HCEC 1CT (cell line): Measurements from ENCODE around the gene RAB12.
"Not testable (repeated sequence)": the region's sequence is repeated elsewhere in the genome, so short reads cannot be mapped to it uniquely, and the experiment has no call there.

Experiments
- DNase-seq: peaks from one replicate; pipeline ENCODE4 v3.0.0-alpha.2; 2017

The RAB12 gene

DNA sequence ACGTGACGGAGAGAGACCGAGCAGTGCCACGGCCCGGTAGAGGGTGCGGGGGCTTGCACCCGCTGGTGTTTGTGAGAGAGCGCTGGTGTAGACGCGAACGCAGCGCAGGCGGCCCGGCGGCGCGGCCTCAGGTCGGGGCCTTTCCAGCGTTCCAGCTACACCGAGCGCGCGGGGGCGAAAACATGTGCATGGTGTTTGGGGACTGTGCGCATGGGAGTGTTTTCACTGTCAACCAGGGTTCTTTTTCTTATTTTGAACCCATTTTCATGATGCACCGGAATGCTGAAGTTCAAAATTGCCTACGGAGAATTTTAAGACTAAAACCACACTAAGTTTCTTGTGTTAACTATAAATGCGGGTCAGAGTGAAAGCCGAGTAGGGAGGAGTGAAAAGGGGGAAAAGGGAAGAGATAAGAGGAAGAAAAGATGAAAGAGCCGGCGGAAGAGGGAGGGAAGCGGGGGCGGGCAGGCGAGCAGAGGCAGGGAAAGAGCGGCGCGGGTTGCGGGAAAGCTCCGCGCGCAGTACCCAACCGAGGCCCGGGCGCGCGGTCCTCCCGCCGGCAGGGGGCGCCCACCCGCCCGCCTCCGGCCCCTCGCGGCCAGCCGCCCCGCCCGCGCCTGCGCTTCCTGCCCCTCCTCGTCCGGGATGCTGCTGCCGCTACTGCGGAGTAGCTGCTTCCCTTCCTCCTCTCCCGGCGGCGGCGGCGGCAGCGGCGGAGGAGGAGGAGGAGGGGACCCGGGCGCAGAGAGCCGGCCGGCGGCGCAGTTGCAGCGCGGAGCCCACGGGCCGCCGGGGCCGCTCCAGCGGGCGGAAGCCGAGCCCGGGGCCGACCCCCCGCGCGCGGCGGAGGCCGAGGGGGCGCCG lies at the start of gene RAB12:
TSS of gene RAB12 (plus strand) at position 643 of the 864 bp plus-strand sequence. CDS start at position 646, 3 bp downstream.
- DNase-seq: peak; percentile 87

- DNase-seq: peak; percentile 1
These were observed 49.5 kb upstream of the RAB12 start for GRCh38 chr18:8559612-8560186.

DNA sequence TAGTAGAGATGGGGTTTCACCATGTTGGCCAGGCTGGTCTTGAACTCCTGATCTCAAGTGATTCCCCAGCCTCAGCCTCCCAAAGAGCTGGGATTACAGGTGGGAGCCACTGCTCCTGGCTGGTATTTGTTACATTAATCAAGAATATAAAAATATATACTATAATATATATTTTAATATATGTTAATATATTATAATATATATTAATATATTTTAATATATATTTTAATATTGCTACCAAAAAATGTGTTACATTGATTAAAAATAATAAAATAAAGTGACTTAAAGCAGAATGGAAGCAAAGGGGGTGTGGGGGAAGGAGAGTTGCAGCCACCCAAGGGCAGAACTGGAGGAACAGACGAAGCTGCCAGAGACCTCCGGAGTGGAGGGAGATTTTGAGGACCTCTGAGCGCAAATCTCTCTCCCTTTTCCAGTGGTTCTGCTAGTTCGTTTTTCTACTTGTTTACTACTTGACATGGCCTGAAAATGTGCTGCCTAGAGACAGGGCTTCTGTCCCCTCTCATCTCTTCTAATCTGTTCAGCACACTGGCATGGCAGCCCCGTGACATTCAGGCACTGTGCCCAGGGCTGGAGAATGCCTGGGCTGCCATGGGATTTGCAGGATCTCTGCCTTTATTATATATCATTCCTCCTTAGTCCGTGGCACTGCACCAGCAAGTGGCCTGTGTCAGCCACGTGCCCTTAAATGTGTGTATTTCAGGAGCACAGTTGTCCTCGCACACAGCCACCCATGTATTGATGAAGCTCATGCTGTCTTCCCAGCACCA lies 47.9 kb upstream of the RAB12 start:
- DNase-seq: no peak

- DNase-seq: no peak
These were observed 47.2 kb upstream of the RAB12 start for GRCh38 chr18:8562070-8562469.

GRCh38 chr18:8562919-8563318 lies 46.3 kb upstream of the RAB12 start:
- DNase-seq: no peak

DNA sequence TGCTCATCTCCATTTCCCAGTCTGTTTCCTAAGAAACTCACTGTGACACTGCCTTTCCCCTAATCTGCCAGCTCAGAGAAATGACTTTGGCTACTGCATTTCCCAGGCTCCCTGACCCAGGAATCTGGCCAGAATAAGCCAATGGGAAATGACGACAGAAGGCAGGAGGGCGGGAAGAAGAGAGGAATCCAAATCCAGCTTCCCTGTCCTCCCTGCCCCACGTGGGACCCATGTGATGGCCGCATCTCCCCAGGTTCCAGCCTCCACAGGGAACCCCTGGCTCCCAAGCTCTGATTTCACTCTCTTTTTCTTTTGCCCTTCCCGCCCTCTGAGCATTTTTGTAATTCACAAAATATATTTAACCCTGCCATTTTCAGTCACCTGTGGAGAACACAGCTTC lies 37.8 kb upstream of the RAB12 start:
- no peak for DNase-seq

DNA sequence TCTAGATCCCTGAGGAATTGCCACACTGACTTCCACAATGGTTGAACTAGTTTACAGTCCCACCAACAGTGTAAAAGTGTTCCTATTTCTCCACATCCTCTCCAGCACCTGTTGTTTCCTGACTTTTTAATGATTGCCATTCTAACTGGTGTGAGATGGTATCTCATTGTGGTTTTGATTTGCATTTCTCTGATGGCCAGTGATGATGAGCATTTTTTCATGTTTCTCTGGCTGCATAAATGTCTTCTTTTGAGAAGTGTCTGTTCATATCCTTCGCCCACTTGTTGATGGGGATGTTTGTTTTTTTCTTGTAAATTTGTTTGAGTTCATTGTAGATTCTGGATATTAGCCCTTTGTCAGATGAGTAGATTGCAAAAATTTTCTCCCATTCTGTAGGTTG lies 35.5 kb upstream of the RAB12 start:
- not testable (repeated sequence) for DNase-seq

DNA sequence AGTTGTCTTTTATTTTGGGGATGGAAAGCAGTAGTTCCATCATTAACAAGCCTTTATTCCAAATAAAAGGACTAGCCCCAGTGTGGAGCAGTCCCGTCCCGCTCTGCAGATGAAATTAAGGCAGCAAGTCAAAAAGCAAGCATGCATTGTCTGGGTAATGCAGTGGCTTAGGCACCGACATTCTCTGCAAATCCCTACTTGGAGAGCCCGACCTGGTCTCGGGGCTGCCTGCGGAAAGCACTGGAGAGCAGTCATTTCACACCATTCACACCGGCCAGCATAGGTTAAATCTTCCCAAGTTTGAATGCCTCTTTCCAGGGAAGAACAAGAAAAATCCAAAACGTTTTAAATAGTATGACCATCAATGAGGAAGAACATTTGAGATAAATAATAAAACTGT lies 24.4 kb upstream of the RAB12 start:
- DNase-seq: no peak

DNA sequence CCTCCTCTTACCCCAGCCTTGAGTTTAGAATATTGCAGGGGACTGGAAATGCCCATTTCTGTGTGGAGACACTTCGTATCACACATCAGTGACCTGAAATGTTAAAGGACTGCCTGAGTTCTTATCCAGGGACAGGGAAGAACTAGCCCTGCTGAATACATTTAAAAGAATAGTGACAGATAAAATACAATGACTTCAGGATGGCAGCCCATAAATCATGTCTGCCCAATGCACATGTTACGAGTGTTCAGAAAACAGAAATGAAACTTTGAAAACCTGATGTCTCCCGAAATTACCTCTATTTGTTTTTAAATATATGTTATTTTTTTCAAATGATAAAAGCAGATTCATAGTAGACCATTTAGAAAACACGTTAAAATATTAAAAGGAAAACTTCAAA lies 22.3 kb upstream of the RAB12 start:
- DNase-seq: no peak

- no peak for DNase-seq
These were observed 13.8 kb upstream of the RAB12 start for GRCh38 chr18:8595445-8595844.

- peak; percentile 13 for DNase-seq
These were observed 7.8 kb upstream of the RAB12 start for GRCh38 chr18:8601277-8602032.

GRCh38 chr18:8602040-8602439 lies 7.2 kb upstream of the RAB12 start:
- no peak for DNase-seq

GRCh38 chr18:8602557-8602956 lies 6.7 kb upstream of the RAB12 start:
- DNase-seq: no peak

GRCh38 chr18:8603663-8604520 lies 5.3 kb upstream of the RAB12 start:
- DNase-seq: no peak

- DNase-seq: no peak
These were observed 3.3 kb upstream of the RAB12 start for GRCh38 chr18:8605974-8606373.

- DNase-seq: peak; percentile 25
These were observed 1.2 kb upstream of the RAB12 start for GRCh38 chr18:8607776-8608742.

- DNase-seq: peak; percentile 16
These were observed 622 bp downstream of the RAB12 start for GRCh38 chr18:8609659-8610458.

GRCh38 chr18:8610459-8610851 lies 1.2 kb downstream of the RAB12 start:
- peak; percentile 8 for DNase-seq

DNA sequence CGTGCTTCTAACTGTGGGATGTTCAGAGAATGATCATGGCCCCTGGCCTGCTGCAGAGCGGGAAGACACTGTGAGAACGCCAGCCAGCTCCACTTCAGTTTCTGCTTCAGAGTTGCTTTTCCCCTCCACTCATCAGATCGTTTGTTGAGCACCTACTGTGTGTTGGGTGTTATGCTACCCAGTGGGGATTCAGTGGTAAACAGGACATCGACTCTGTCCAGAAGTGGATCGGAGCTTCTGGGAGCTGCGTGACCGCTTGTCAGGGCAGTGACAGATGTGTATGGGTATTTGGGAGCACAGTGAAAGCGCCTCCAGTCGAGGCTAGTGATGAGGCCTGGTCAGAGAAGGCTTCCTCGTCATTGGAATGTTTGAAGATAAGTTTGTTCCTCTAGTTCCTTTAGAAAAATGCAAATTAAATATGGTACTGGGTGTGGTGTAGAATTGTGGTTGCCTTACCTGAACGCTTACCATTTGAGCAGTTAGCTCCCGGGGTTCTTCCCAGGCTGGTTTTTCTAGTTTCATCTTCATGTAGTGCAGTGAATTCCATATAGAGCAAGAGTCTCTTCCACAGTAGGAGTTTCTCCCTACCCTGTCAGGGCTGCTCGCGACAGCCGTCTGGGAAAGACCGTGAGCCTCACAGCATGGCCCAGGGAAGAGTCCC lies 2.8 kb downstream of the RAB12 start:
- DNase-seq: no peak
